Smooth muscle cell (in vitro differentiated cells): Measurements from ENCODE around the gene CAMKMT. TPM values are rescaled to one million over a fixed set of nuclear protein-coding genes. Genes with fewer than 3 reads are reported as not detected.

ENCODE experiments used
- DNase-seq: peaks from one replicate; lab custom pipeline; 2025; ENCODE audit not compliant: unreplicated experiment; lab: John Stamatoyannopoulos, UW
- H2AFZ ChIP-seq: fragments of 200-600 bp; sonication (generic); 2 replicates; pipeline ENCODE4 v1.6.0; 2016; ENCODE audit warnings: antibody characterized with exemption, low read depth, mild to moderate bottlenecking
- H3F3A ChIP-seq: fragments of 200-600 bp; sonication (generic); 2 replicates; pipeline ENCODE4 v1.6.0; 2017; ENCODE audit warnings: antibody characterized with exemption, low read depth
- H3K27ac ChIP-seq: fragments of 200-600 bp; sonication (generic); 2 replicates; pipeline ENCODE4 v1.5.1; 2016; ENCODE audit warnings: low read depth, mild to moderate bottlenecking
- H3K27me3 ChIP-seq: fragments of 200-600 bp; sonication (generic); 2 replicates; pipeline ENCODE4 v1.6.1; 2016; ENCODE audit warnings: low read depth, mild to moderate bottlenecking
- H3K36me3 ChIP-seq: fragments of 200-600 bp; sonication (generic); 2 replicates; pipeline ENCODE4 v1.5.1; 2016; ENCODE audit warnings: low read depth
- H3K4me1 ChIP-seq: fragments of 200-600 bp; sonication (generic); 2 replicates; pipeline ENCODE4 v1.5.1; 2016; ENCODE audit warnings: low read depth
- H3K4me2 ChIP-seq: fragments of 200-600 bp; sonication (generic); 2 replicates; pipeline ENCODE4 v1.6.0; 2016; ENCODE audit warnings: mild to moderate bottlenecking
- H3K4me3 ChIP-seq: fragments of 200-600 bp; sonication (generic); 2 replicates; pipeline ENCODE4 v1.5.1; 2016; ENCODE audit warnings: mild to moderate bottlenecking
- H3K79me2 ChIP-seq: fragments of 200-600 bp; sonication (generic); 2 replicates; pipeline ENCODE4 v1.6.0; 2016; ENCODE audit warnings: low read depth, mild to moderate bottlenecking
- H3K9ac ChIP-seq: fragments of 200-600 bp; sonication (generic); 2 replicates; pipeline ENCODE4 v1.6.0; 2016; ENCODE audit warnings: low read depth
- H3K9me3 ChIP-seq: fragments of 200-600 bp; sonication (generic); replicated peaks from 2 replicates; pipeline ENCODE4 v1.5.1; 2016; ENCODE audit warnings: low read depth
- H4K20me1 ChIP-seq: fragments of 200-600 bp; sonication (generic); 2 replicates; pipeline ENCODE4 v1.6.0; 2016; ENCODE audit warnings: low read depth
- CTCF ChIP-seq: fragments of 200-600 bp; sonication (generic); IDR thresholded peaks from 2 replicates; pipeline ENCODE4 v1.5.1; 2017; ENCODE audit warnings: borderline replicate concordance, mild to moderate bottlenecking, antibody characterized with exemption; ENCODE audit not compliant: insufficient read depth, poor library complexity, severe bottlenecking
- WGBS: methylation state at CpG from one replicate; pipeline ENCODE4 v1.1.7; 2016; ENCODE audit warnings: low lambda C conversion rate; 5-methylcytosine and 5-hydroxymethylcytosine counted together
- polyA plus RNA-seq: library from polyadenylated mRNA; unstranded; fragments of >200 nt; fragmentation: Nextera tagmentation; extraction: Ambion mirVana; gene quantifications from 2 replicates; pipeline ENCODE4 v1.2.1, GENCODE V29; 2016
- total RNA-seq: library from RNA; depleted of rRNA; stranded (reverse); fragments of >200 nt; gene quantifications from 2 replicates; pipeline ENCODE4 v1.2.3, GENCODE V29; 2014

The CAMKMT gene
- total and polyA plus RNA-seq, 2 experiments from 2014 or later: 7.2 to 7.6 TPM

GRCh38 chr2:44537264-44537663 is 175.5 kb downstream of the CAMKMT start:
- no peak for DNase-seq
- WGBS: 91% methylated on average over 2 of the region's 2 CpGs
- no peak for TF ChIP-seq CTCF
- Histone ChIP-seq H3K27ac (no peak overlapping the region), H2AFZ (no peak overlapping the region), H3K36me3 (no peaks in the 10 kb centered on the region), H3F3A (no peaks in the 10 kb centered on the region), H3K9me3 (no peaks in the 10 kb centered on the region), H3K27me3 (no peaks in the 10 kb centered on the region), H3K4me2 (no peak overlapping the region), H3K4me3 (no peak overlapping the region), H3K79me2 (no peaks in the 10 kb centered on the region), H3K4me1 (peaks cover 8% of the 10 kb centered on the region), H4K20me1 (no peaks in the 10 kb centered on the region), H3K9ac (no peak overlapping the region)

- Histone ChIP-seq H3K27me3 (no peaks in the 10 kb centered on the region), H3K4me2 (no peak overlapping the region), H3K4me3 (no peak overlapping the region)
Observed at GRCh38 chr2:44542520-44542919, 180.8 kb downstream of the CAMKMT start.

GRCh38 chr2:44543773-44544725 is 182.3 kb downstream of the CAMKMT start:
- no peak overlapping the region for H3K9ac ChIP-seq
- H3K79me2 ChIP-seq: no peaks in the 10 kb centered on the region
- no peak overlapping the region for H3K4me2 ChIP-seq
- H3K36me3 ChIP-seq: no peaks in the 10 kb centered on the region
- H4K20me1 ChIP-seq: no peaks in the 10 kb centered on the region
- 73% methylated on average over 2 of the region's 2 CpGs for WGBS
- TF ChIP-seq CTCF: no peak
- no peak overlapping the region for H2AFZ ChIP-seq
- no peak overlapping the region for H3K4me3 ChIP-seq
- H3K27me3 ChIP-seq: no peaks in the 10 kb centered on the region
- H3K27ac ChIP-seq: no peak overlapping the region
- no peaks in the 10 kb centered on the region for H3F3A ChIP-seq
- no peaks in the 10 kb centered on the region for H3K9me3 ChIP-seq
- DNase-seq: no peak
- peaks cover 49% of the 10 kb centered on the region for H3K4me1 ChIP-seq

More at GRCh38 chr2:44542520-44542919, 180.8 kb downstream of the CAMKMT start:
- H3K79me2 ChIP-seq: no peaks in the 10 kb centered on the region
- no peaks in the 10 kb centered on the region for H3F3A ChIP-seq
- no peak for TF ChIP-seq CTCF
- no peak for DNase-seq
- H3K9me3 ChIP-seq: no peaks in the 10 kb centered on the region
- no peak overlapping the region for H2AFZ ChIP-seq
- H3K36me3 ChIP-seq: no peaks in the 10 kb centered on the region
- no peaks in the 10 kb centered on the region for H4K20me1 ChIP-seq
- H3K27ac ChIP-seq: no peak overlapping the region
- H3K4me1 ChIP-seq: peaks cover 37% of the 10 kb centered on the region
- WGBS: 44% methylated on average over 2 of the region's 2 CpGs
- H3K9ac ChIP-seq: no peak overlapping the region
